Liver (tissue), 3 donors: ENCODE data around the gene COL6A2.

Source experiments
- FOXA1 ChIP-seq: IDR thresholded peaks from 2 replicates; pipeline ENCODE4 v1.6.1; 2016; ENCODE audit warnings: antibody characterized with exemption
- SP1 ChIP-seq: IDR thresholded peaks from 2 replicates; pipeline ENCODE4 v1.6.1; 2018; ENCODE audit warnings: antibody characterized with exemption, mild to moderate bottlenecking
- YY1 ChIP-seq: IDR thresholded peaks from 2 replicates; pipeline ENCODE4 v1.6.1; 2016; ENCODE audit warnings: antibody characterized with exemption, mild to moderate bottlenecking
- TF ChIP-seq, protein P1 (sequence below): fragments of 150-350 bp; IDR thresholded peaks from 2 replicates; pipeline ENCODE4 v1.5.1; 2017; ENCODE audit warnings: improper control_type of control experiment, low read depth, low read length; ENCODE audit not compliant: missing input control
- donor health status: healthy.
- donor health status: healthy.

DNA sequence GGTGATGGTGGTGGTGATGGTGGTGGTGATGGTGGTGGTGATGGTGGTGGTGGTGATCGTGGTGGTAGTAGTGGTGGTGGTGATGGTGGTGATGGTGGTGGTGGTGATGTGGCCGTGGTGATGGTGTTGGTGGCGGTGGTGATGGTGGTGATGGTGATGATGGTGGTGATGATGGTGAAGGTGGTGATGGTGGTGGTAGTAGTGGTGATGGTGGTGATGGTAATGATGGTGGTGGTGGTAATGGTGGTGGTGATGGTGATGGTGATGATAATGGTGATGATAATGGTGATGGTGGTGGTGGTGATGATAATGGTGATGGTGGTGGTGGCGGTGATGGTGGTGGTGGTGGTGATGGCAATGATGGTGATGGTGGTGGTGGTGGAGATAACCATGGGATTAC is 6.8 kb upstream of the COL6A2 start:
- TF ChIP-seq, protein P1, sequence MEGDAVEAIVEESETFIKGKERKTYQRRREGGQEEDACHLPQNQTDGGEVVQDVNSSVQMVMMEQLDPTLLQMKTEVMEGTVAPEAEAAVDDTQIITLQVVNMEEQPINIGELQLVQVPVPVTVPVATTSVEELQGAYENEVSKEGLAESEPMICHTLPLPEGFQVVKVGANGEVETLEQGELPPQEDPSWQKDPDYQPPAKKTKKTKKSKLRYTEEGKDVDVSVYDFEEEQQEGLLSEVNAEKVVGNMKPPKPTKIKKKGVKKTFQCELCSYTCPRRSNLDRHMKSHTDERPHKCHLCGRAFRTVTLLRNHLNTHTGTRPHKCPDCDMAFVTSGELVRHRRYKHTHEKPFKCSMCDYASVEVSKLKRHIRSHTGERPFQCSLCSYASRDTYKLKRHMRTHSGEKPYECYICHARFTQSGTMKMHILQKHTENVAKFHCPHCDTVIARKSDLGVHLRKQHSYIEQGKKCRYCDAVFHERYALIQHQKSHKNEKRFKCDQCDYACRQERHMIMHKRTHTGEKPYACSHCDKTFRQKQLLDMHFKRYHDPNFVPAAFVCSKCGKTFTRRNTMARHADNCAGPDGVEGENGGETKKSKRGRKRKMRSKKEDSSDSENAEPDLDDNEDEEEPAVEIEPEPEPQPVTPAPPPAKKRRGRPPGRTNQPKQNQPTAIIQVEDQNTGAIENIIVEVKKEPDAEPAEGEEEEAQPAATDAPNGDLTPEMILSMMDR: no peak
- TF ChIP-seq FOXA1: no peak
- no peak for TF ChIP-seq YY1
- TF ChIP-seq SP1: no peak
